Astrocyte of the cerebellum (primary cell): ENCODE results near the gene UBE2C.

Experiments
- DNase-seq: peaks from one replicate; pipeline ENCODE4 v3.0.0-alpha.2; 2011; ENCODE audit warnings: low read depth
- H3K4me3 ChIP-seq: 2 replicates; pipeline ENCODE4 v1.5.1; 2011; ENCODE audit warnings: mild to moderate bottlenecking, low read depth, low read length, moderate library complexity
- CTCF ChIP-seq: IDR thresholded peaks from 2 replicates; pipeline ENCODE4 v1.5.1; 2012; ENCODE audit warnings: low read length, low read depth, moderate library complexity, mild to moderate bottlenecking; ENCODE audit errors: missing control alignments
- in situ Hi-C: cut with HindIII; loops from 2 replicates; pipeline ENCODE4 v1.10.0; 2017; ENCODE audit warnings: low sequenced_read_pairs

Gene UBE2C

GRCh38 chr20:45840700-45841198 is 28.3 kb downstream of the UBE2C start:
- DNase-seq, result no peak
- H3K4me3 ChIP-seq, result no peak overlapping the region
- in situ Hi-C loops, result no loop called here
- no peak for TF ChIP-seq CTCF

GRCh38 chr20:45841407-45842129 is 29.1 kb downstream of the UBE2C start:
- DNase-seq, result no peak
- in situ Hi-C loops, result no loop called here
- H3K4me3 ChIP-seq, result no peak overlapping the region
- no peak for TF ChIP-seq CTCF

GRCh38 chr20:45842169-45842812 is 29.8 kb downstream of the UBE2C start:
- no peak for TF ChIP-seq CTCF
- no peak for DNase-seq
- in situ Hi-C loops, result no loop called here
- no peak overlapping the region for H3K4me3 ChIP-seq

- in situ Hi-C loops, result no loop called here
- no peak overlapping the region for H3K4me3 ChIP-seq
- DNase-seq, result no peak
- TF ChIP-seq CTCF, result no peak
Measured at GRCh38 chr20:45843506-45843905, 31.1 kb downstream of the UBE2C start.

- in situ Hi-C loops, result no loop called here
- no peak overlapping the region for H3K4me3 ChIP-seq
- no peak for DNase-seq
- no peak for TF ChIP-seq CTCF
Measured at GRCh38 chr20:45845452-45845851, 33.0 kb downstream of the UBE2C start.

GRCh38 chr20:45848421-45848820 is 36.0 kb downstream of the UBE2C start:
- no peak for TF ChIP-seq CTCF

More at GRCh38 chr20:45848421-45848820, 36.0 kb downstream of the UBE2C start:
- in situ Hi-C loops, result no loop called here
- H3K4me3 ChIP-seq, result no peak overlapping the region
- DNase-seq, result no peak
